ENCODE measurements around the gene TTC27. TPM values are rescaled to one million over a fixed set of nuclear protein-coding genes. Genes with fewer than 3 reads are reported as not detected.
A peak's percentile ranks its signal among the peaks of the same experiment; 100 is the strongest.
"Not testable (repeated sequence)": the region's sequence is repeated elsewhere in the genome, so short reads cannot be mapped to it uniquely, and the experiment has no call there.

Gene TTC27
- total RNA-seq, 1 experiment from 2014 or later = 21.1 TPM

GRCh38 chr2:32847734-32848133, 219.9 kb downstream of the TTC27 start:
- DNase-seq (ENCODE audit: low read depth) = no peak

- no peak for DNase-seq (ENCODE audit: low read depth)
Observed at GRCh38 chr2:32849456-32850194, 221.8 kb downstream of the TTC27 start.

GRCh38 chr2:32851777-32852439, 224.1 kb downstream of the TTC27 start:
- DNase-seq (ENCODE audit: low read depth) = no peak

- DNase-seq (ENCODE audit: low read depth) = no peak
Observed at GRCh38 chr2:32852856-32853255, 225.0 kb downstream of the TTC27 start.

- DNase-seq (ENCODE audit: low read depth) = no peak
Observed at GRCh38 chr2:32856891-32857290, 229.0 kb downstream of the TTC27 start.

- no peak for DNase-seq (ENCODE audit: low read depth)
Observed at GRCh38 chr2:32858713-32859112, 230.9 kb downstream of the TTC27 start.

- no peak for DNase-seq (ENCODE audit: low read depth)
Observed at GRCh38 chr2:32860385-32860784, 232.5 kb downstream of the TTC27 start.

GRCh38 chr2:32862269-32863055, 234.6 kb downstream of the TTC27 start:
- DNase-seq (ENCODE audit: low read depth) = no peak

- no peak for DNase-seq (ENCODE audit: low read depth)
Observed at GRCh38 chr2:32863326-32863725, 235.5 kb downstream of the TTC27 start.

GRCh38 chr2:32863803-32864202, 236.0 kb downstream of the TTC27 start:
- DNase-seq (ENCODE audit: low read depth) = peak; percentile 19

- peak; percentile 57 for DNase-seq (ENCODE audit: low read depth)
Observed at GRCh38 chr2:32864334-32865111, 236.7 kb downstream of the TTC27 start.

- peak; percentile 85 for DNase-seq (ENCODE audit: low read depth)
Observed at GRCh38 chr2:32865399-32866068, 237.7 kb downstream of the TTC27 start.

- DNase-seq (ENCODE audit: low read depth) = not testable (repeated sequence)
Observed at GRCh38 chr2:32866462-32866861, 238.6 kb downstream of the TTC27 start.

All from LHCN-M2 (cell line).